Keratinocyte (primary cell): ENCODE measurements around the gene ATF7. TPM values are rescaled to one million over a fixed set of nuclear protein-coding genes. Genes with fewer than 3 reads are reported as not detected.
"Not testable (repeated sequence)": the region's sequence is repeated elsewhere in the genome, so short reads cannot be mapped to it uniquely, and the experiment has no call there.

Experiments used
- DNase-seq: peaks from one replicate; pipeline ENCODE4 v3.0.0-alpha.2; 2011; ENCODE audit warnings: low read depth, missing footprints, low spot score
- FAIRE-seq: peaks from 2 replicates; lab custom pipeline; 2011; peaks lifted over from hg19 to GRCh38; lab: Jason Lieb, UNC
- H2AFZ ChIP-seq: 2 replicates; pipeline ENCODE4 v1.6.0; 2012; ENCODE audit warnings: low read length, control low read depth, inconsistent platforms; ENCODE audit not compliant: control insufficient read depth
- H3K27ac ChIP-seq: 2 replicates; pipeline ENCODE4 v1.5.1; 2011; ENCODE audit warnings: low read length; ENCODE audit not compliant: control insufficient read depth, insufficient read depth
- H3K27me3 ChIP-seq: 3 replicates; pipeline ENCODE4 v1.6.0; 2011; ENCODE audit warnings: low read length; ENCODE audit not compliant: control insufficient read depth, insufficient read depth; ENCODE audit errors: extremely low read depth
- H3K36me3 ChIP-seq, 2 experiments: 2 replicates in 1 of 2; 3 replicates in 1 of 2; pipeline ENCODE4 v1.5.1; 2011; ENCODE audit warnings: low read length in 2 of 2, mild to moderate bottlenecking in 1 of 2; ENCODE audit not compliant: control insufficient read depth in 2 of 2, insufficient read depth in 2 of 2; ENCODE audit errors: extremely low read depth in 1 of 2
- H3K4me1 ChIP-seq: 3 replicates; pipeline ENCODE4 v1.5.1; 2011; ENCODE audit warnings: low read length; ENCODE audit not compliant: control insufficient read depth, insufficient read depth; ENCODE audit errors: extremely low read depth
- H3K4me2 ChIP-seq: 3 replicates; pipeline ENCODE4 v1.6.0; 2011; ENCODE audit warnings: low read depth, low read length; ENCODE audit not compliant: control insufficient read depth, insufficient read depth; ENCODE audit errors: extremely low read depth
- H3K4me3 ChIP-seq, 3 experiments: fragments of 200-600 bp in 1 of 3; sonication (generic) in 1 of 3; 2 replicates in 2 of 3; 3 replicates in 1 of 3; pipeline ENCODE4 v1.5.1; 2011 to 2016; ENCODE audit warnings: low read length in 3 of 3, mild to moderate bottlenecking in 3 of 3, control low read depth in 2 of 3, inconsistent platforms in 1 of 3, low read depth in 1 of 3, mixed read lengths in 1 of 3, mixed run types in 1 of 3, moderate library complexity in 1 of 3; ENCODE audit not compliant: control insufficient read depth in 2 of 3, insufficient read depth in 2 of 3; ENCODE audit errors: extremely low read depth in 1 of 3
- H3K79me2 ChIP-seq: 2 replicates; pipeline ENCODE4 v1.6.0; 2012; ENCODE audit warnings: low read length; ENCODE audit not compliant: control insufficient read depth, insufficient read depth
- H3K9ac ChIP-seq: 3 replicates; pipeline ENCODE4 v1.6.0; 2011; ENCODE audit warnings: low read length; ENCODE audit not compliant: control insufficient read depth, insufficient read depth; ENCODE audit errors: extremely low read depth
- H3K9me1 ChIP-seq: 3 replicates; pipeline ENCODE4 v1.6.0; 2011; ENCODE audit warnings: low read length; ENCODE audit not compliant: control insufficient read depth, insufficient read depth; ENCODE audit errors: extremely low read depth
- H3K9me3 ChIP-seq: 2 replicates; pipeline ENCODE4 v1.5.1; 2012; ENCODE audit warnings: low read depth, low read length; ENCODE audit not compliant: control insufficient read depth
- H4K20me1 ChIP-seq: 3 replicates; pipeline ENCODE4 v1.6.0; 2011; ENCODE audit warnings: low read length; ENCODE audit not compliant: control insufficient read depth, insufficient read depth; ENCODE audit errors: extremely low read depth
- EZH2 ChIP-seq: IDR thresholded peaks from one replicate; pipeline ENCODE4 v1.6.1; 2012; ENCODE audit warnings: inconsistent platforms, mild to moderate bottlenecking, low read length, moderate library complexity
- dilution Hi-C: fragments of 300-500 bp; cut with MboI; formaldehyde crosslinking; loops from one replicate; pipeline ENCODE4 v1.7.0; 2020; ENCODE audit warnings: low sequenced_read_pairs; ENCODE audit not compliant: extremely low pct_ligation_motif_present
- polyA plus RNA-seq, 5 experiments: library from polyadenylated mRNA; depleted of rRNA in 3 of 5; stranded (reverse) in 3 of 5; stranded (forward) in 1 of 5; unstranded in 1 of 5; fragments of >200 nt; gene quantifications; 1 replicate in 1 of 5; 2 replicates in 3 of 5; 3 replicates in 1 of 5; pipeline versions ENCODE4 v1.2.1 to v1.2.3, GENCODE V29; 2011 to 2012; ENCODE audit warnings: missing spikeins in 2 of 5, low read depth in 1 of 5, low replicate concordance in 1 of 5
- TF ChIP-seq, protein P1 (sequence below), 3 experiments: IDR thresholded peaks in 1 of 3; conservative IDR thresholded peaks in 1 of 3; optimal IDR thresholded peaks in 1 of 3; 2 replicates in 2 of 3; 3 replicates in 1 of 3; pipeline versions ENCODE3 to v1.5.1; 2011; ENCODE audit warnings: low read length in 3 of 3, mild to moderate bottlenecking in 3 of 3, moderate library complexity in 2 of 3, control low read depth in 1 of 3, inconsistent platforms in 1 of 3; ENCODE audit not compliant: insufficient read depth in 2 of 3; ENCODE audit errors: extremely low read depth in 1 of 3

The ATF7 gene
- polyA plus RNA-seq, 1 donor (not counting 4 experiments of a cell fraction or from before 2014, with no cell fraction given): 16.3 TPM

DNA sequence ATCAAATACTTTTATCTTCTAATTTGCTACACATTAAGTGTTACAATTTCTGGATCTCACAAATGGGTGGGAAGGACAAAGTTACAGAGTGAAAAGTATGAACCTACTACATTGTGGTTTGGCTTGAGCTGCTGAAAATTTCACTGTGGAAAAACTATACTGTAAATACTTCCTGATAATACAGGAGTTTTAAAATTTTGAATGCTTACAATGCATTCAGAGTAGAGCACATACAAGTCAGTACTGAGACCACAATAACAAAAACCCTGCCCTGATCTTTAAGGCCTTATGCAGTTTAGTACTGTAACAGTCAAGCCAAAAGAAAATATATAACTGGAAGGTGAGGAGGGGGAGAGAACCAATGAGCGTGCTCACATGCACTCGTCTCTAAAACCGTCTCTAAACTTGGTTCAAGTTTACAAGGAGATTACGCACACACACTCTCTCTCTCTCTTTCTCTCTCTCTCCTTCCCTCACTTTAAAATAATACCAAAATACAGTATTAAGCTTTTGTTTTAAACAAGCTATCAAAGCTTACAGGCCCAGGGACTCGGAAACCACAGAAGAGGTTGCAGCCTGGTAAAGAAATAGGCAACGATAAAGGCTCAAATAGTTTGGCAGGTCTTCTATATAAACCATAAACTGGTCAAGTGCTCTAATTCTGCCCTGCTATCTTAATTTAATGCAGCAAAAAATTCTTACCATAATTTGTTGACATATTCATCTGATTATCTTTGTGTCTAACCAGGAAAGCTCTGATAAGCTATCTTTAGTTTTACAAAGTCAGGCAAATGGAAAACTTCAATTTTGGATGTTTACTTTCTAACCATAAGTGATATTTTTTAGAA lies 58.0 kb downstream of the ATF7 start:
- Histone ChIP-seq H3K4me3 (no peak overlapping the region), H3K9ac (no peak overlapping the region), H2AFZ (no peak overlapping the region), H3K36me3 (peaks cover 0 to 3% of the 10 kb centered on the region in 2 experiments), H3K9me3 (no peaks in the 10 kb centered on the region), H3K4me1 (peaks cover 22% of the 10 kb centered on the region), H3K9me1 (no peaks in the 10 kb centered on the region), H3K27me3 (no peaks in the 10 kb centered on the region), H3K27ac (no peak overlapping the region), H4K20me1 (no peaks in the 10 kb centered on the region), H3K4me2 (no peak overlapping the region), H3K79me2 (peaks cover 2% of the 10 kb centered on the region)
- no peak for TF ChIP-seq EZH2
- TF ChIP-seq, protein P1, sequence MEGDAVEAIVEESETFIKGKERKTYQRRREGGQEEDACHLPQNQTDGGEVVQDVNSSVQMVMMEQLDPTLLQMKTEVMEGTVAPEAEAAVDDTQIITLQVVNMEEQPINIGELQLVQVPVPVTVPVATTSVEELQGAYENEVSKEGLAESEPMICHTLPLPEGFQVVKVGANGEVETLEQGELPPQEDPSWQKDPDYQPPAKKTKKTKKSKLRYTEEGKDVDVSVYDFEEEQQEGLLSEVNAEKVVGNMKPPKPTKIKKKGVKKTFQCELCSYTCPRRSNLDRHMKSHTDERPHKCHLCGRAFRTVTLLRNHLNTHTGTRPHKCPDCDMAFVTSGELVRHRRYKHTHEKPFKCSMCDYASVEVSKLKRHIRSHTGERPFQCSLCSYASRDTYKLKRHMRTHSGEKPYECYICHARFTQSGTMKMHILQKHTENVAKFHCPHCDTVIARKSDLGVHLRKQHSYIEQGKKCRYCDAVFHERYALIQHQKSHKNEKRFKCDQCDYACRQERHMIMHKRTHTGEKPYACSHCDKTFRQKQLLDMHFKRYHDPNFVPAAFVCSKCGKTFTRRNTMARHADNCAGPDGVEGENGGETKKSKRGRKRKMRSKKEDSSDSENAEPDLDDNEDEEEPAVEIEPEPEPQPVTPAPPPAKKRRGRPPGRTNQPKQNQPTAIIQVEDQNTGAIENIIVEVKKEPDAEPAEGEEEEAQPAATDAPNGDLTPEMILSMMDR (optimal IDR thresholded peaks at IDR 0.05 in 1 of 3, IDR thresholded peaks at IDR 0.05 in 1 of 3, conservative IDR thresholded peaks at IDR 0.05 in 1 of 3; ENCODE audit: extremely low read depth in 1 of 3, insufficient read depth in 2 of 3, low read length in 3 of 3): no peak
- no peak for FAIRE-seq
- dilution Hi-C loops: no loop called here
- DNase-seq: no peak

DNA sequence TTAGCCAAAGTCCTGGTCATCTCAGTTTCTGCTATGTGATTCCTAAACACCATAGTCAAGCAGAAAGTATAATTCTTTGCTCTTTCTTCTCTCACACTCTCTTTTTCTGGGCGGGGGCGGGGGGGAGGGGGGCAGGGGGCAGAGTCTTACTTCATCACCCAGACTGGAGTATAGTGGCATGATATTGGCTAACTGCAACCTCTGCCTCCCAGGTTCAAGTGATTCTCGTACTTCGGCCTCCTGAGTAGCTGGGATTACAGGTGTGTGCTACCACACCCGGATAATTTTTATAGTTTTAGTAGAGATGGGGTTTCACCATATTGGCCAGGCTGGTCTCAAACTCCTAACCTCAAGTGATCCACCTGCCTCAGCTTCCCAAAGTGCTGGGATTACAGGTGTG lies 60.8 kb downstream of the ATF7 start:
- H3K9me1 ChIP-seq, H3K27ac ChIP-seq, dilution Hi-C loops, H4K20me1 ChIP-seq, H2AFZ ChIP-seq, FAIRE-seq, H3K4me3 ChIP-seq, H3K4me2 ChIP-seq, H3K9ac ChIP-seq, H3K9me3 ChIP-seq, DNase-seq, H3K36me3 ChIP-seq, H3K27me3 ChIP-seq, H3K79me2 ChIP-seq: not testable (repeated sequence)
- peaks cover 36% of the 10 kb centered on the region for H3K4me1 ChIP-seq
